Measurements from ENCODE around the gene MYO3B. TPM values are rescaled to one million over a fixed set of nuclear protein-coding genes. Genes with fewer than 3 reads are reported as not detected.

The MYO3B gene
- total and polyA plus RNA-seq, 2 donors (not counting 1 experiment from before 2014, with no cell fraction given), result not detected

DNA sequence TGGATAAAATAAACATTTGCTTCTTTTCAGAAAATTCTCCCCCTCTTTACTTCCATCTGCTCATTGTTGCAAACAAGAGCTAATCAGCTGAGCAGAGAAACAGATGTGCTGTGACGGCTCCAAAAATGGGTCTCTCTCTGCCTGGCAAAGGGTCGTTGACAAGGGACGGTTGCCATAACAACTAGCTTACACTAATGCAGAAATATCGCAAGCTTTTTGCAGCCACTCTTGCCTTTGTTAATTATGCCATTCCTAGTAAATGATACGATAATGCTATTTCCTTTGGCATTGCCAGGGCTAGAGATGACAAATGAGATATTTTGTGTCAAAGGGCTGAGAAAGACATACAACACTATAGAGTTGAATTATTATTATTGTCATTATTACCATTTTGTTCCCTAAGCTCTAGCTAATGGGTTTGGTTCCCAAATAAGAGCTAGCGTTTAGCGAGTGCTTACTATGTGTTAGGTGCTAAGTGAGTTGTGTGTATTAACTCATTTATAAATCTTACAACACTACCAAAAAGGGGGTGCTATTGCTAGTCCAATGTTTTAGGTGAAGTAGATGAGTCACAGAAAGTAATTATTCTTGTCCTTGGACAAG, 46.8 kb downstream of the MYO3B start:
- 82% methylated on average over 3 of the region's 7 CpGs for WGBS (ENCODE audit: insufficient coverage)
- Histone ChIP-seq H4K20me1 (ENCODE audit: control insufficient read depth, insufficient read depth, low read length, poor library complexity, severe bottlenecking) (no peaks in the 10 kb centered on the region), H3K9me3 (ENCODE audit: control extremely low read depth in 1 of 3, control insufficient read depth in 2 of 3, insufficient read depth in 1 of 3, low read length in 2 of 3) (no peaks in the 10 kb centered on the region), H3K36me3 (replicated peaks in 1 of 2; ENCODE audit: control extremely low read depth in 1 of 2, control insufficient read depth in 1 of 2, extremely low read depth in 1 of 2, insufficient read depth in 2 of 2, low read length in 1 of 2) (no peaks in the 10 kb centered on the region), H2AFZ (ENCODE audit: insufficient read depth, low read depth, low read length, poor library complexity, severe bottlenecking) (no peak overlapping the region), H3K4me3 (ENCODE audit: control extremely low read depth in 1 of 5, extremely low read depth in 1 of 5, insufficient read depth in 1 of 5, low read depth in 2 of 5, low read length in 4 of 5) (no peak overlapping the region), H3K27ac (ENCODE audit: low read length in 2 of 2) (no peak overlapping the region), H3K27me3 (replicated peaks in 1 of 4; ENCODE audit: control extremely low read depth in 1 of 4, control insufficient read depth in 3 of 4, insufficient read depth in 4 of 4, low read length in 3 of 4) (peaks cover 0 to 4% (median 0%) of the 10 kb centered on the region in 4 experiments), H3K4me1 (ENCODE audit: control insufficient read depth in 2 of 2, insufficient read depth in 2 of 2, low read length in 2 of 2) (no peaks in the 10 kb centered on the region), H3K9ac (ENCODE audit: low read length) (no peak overlapping the region), H3K4me2 (replicated peaks; ENCODE audit: low read depth, low read length, poor library complexity, severe bottlenecking) (no peak overlapping the region), H3K79me2 (ENCODE audit: control insufficient read depth, insufficient read depth, low read length) (no peaks in the 10 kb centered on the region)
- DNase-seq (no peak), ATAC-seq (ENCODE audit: low read depth) (no peak)
- TF ChIP-seq EZH2 (IDR thresholded peaks at IDR 0.05; ENCODE audit: borderline replicate concordance, insufficient read depth, low read depth, low read length, poor library complexity, severe bottlenecking), result no peak
- TF ChIP-seq, protein P1, sequence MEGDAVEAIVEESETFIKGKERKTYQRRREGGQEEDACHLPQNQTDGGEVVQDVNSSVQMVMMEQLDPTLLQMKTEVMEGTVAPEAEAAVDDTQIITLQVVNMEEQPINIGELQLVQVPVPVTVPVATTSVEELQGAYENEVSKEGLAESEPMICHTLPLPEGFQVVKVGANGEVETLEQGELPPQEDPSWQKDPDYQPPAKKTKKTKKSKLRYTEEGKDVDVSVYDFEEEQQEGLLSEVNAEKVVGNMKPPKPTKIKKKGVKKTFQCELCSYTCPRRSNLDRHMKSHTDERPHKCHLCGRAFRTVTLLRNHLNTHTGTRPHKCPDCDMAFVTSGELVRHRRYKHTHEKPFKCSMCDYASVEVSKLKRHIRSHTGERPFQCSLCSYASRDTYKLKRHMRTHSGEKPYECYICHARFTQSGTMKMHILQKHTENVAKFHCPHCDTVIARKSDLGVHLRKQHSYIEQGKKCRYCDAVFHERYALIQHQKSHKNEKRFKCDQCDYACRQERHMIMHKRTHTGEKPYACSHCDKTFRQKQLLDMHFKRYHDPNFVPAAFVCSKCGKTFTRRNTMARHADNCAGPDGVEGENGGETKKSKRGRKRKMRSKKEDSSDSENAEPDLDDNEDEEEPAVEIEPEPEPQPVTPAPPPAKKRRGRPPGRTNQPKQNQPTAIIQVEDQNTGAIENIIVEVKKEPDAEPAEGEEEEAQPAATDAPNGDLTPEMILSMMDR (IDR thresholded peaks at IDR 0.05), result no peak
- H3K9me3 Mint-ChIP-seq (ENCODE audit: insufficient read depth), result no peaks in the 10 kb centered on the region
- no peak overlapping the region for H3K27ac Mint-ChIP-seq
- CTCF ChIA-PET, result no interaction called here
- no peaks in the 10 kb centered on the region for H3K27me3 Mint-ChIP-seq
- intact Hi-C loops (cut with micrococcal nuclease), result no loop called here
- no peak overlapping the region for H3K4me3 Mint-ChIP-seq
- peaks cover 2% of the 10 kb centered on the region for H3K4me1 Mint-ChIP-seq
- POLR2A ChIA-PET, result no interaction called here

DNA sequence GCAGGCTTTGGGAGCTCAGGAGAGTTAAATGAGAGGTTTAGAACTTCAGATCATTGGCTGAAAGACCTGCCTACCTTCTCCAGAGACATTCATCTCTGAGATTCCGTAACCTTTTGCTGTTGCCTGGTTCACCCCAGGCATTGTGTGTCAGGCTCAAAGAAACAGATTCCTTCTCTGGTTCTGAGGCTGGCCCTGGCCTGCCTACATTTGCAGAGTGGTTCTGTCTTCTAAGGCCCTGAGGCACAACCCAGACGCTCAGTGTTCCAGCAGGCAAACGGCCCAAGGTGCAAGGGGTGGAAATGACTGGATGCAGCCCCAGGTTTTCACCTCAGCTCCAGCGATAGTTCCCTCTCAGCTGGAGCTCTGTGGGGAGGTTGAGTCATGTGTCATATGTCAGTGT, 48.3 kb downstream of the MYO3B start:
- H3K9me3 Mint-ChIP-seq (ENCODE audit: insufficient read depth), result no peaks in the 10 kb centered on the region
- no peaks in the 10 kb centered on the region for H3K36me3 ChIP-seq (replicated peaks in 1 of 2; ENCODE audit: control extremely low read depth in 1 of 2, control insufficient read depth in 1 of 2, extremely low read depth in 1 of 2, insufficient read depth in 2 of 2, low read length in 1 of 2)
- ATAC-seq (ENCODE audit: low read depth), result no peak
- H3K27ac ChIP-seq (ENCODE audit: low read length in 2 of 2), result no peak overlapping the region
- ChIA-PET POLR2A (no interaction called here), CTCF (no interaction called here)
- no peak overlapping the region for H3K4me2 ChIP-seq (replicated peaks; ENCODE audit: low read depth, low read length, poor library complexity, severe bottlenecking)
- no peaks in the 10 kb centered on the region for H3K27me3 Mint-ChIP-seq
- H3K27me3 ChIP-seq (replicated peaks in 1 of 4; ENCODE audit: control extremely low read depth in 1 of 4, control insufficient read depth in 3 of 4, insufficient read depth in 4 of 4, low read length in 3 of 4), result peaks cover 0 to 4% (median 0%) of the 10 kb centered on the region in 4 experiments
- TF ChIP-seq, protein P1 (IDR thresholded peaks at IDR 0.05), result no peak
- no peak for TF ChIP-seq EZH2 (IDR thresholded peaks at IDR 0.05; ENCODE audit: borderline replicate concordance, insufficient read depth, low read depth, low read length, poor library complexity, severe bottlenecking)
- no peaks in the 10 kb centered on the region for H3K4me1 ChIP-seq (ENCODE audit: control insufficient read depth in 2 of 2, insufficient read depth in 2 of 2, low read length in 2 of 2)
- H4K20me1 ChIP-seq (ENCODE audit: control insufficient read depth, insufficient read depth, low read length, poor library complexity, severe bottlenecking), result no peaks in the 10 kb centered on the region
- H3K4me3 Mint-ChIP-seq, result no peak overlapping the region
- peaks cover 2% of the 10 kb centered on the region for H3K4me1 Mint-ChIP-seq
- H3K4me3 ChIP-seq (ENCODE audit: control extremely low read depth in 1 of 5, extremely low read depth in 1 of 5, insufficient read depth in 1 of 5, low read depth in 2 of 5, low read length in 4 of 5), result no peak overlapping the region
- intact Hi-C loops (cut with micrococcal nuclease), result no loop called here
- H3K27ac Mint-ChIP-seq, result no peak overlapping the region
- H2AFZ ChIP-seq (ENCODE audit: insufficient read depth, low read depth, low read length, poor library complexity, severe bottlenecking), result no peak overlapping the region
- no peaks in the 10 kb centered on the region for H3K79me2 ChIP-seq (ENCODE audit: control insufficient read depth, insufficient read depth, low read length)
- WGBS (ENCODE audit: insufficient coverage), result 99% methylated on average over 4 of the region's 4 CpGs
- H3K9ac ChIP-seq (ENCODE audit: low read length), result no peak overlapping the region
- DNase-seq, result no peak
- H3K9me3 ChIP-seq (ENCODE audit: control extremely low read depth in 1 of 3, control insufficient read depth in 2 of 3, insufficient read depth in 1 of 3, low read length in 2 of 3), result no peaks in the 10 kb centered on the region

All from B cell (primary cell).